Measurements from ENCODE around the gene FBXO48.

The FBXO48 gene

GRCh38 chr2:68418855-68419254 is 48.2 kb downstream of the FBXO48 start:
- TF ChIP-seq CTCF (IDR thresholded peaks at IDR 0.05), result no peak

- TF ChIP-seq CTCF (IDR thresholded peaks at IDR 0.05), result no peak
Measured at GRCh38 chr2:68418419-68418818, 48.7 kb downstream of the FBXO48 start.

GRCh38 chr2:68417926-68418325 is 49.2 kb downstream of the FBXO48 start:
- TF ChIP-seq CTCF (IDR thresholded peaks at IDR 0.05), result no peak

GRCh38 chr2:68416081-68416675 is 50.9 kb downstream of the FBXO48 start:
- TF ChIP-seq CTCF (IDR thresholded peaks at IDR 0.05), result no peak

GRCh38 chr2:68415521-68415920 is 51.6 kb downstream of the FBXO48 start:
- no peak for TF ChIP-seq CTCF (IDR thresholded peaks at IDR 0.05)

GRCh38 chr2:68414876-68415275 is 52.2 kb downstream of the FBXO48 start:
- no peak for TF ChIP-seq CTCF (IDR thresholded peaks at IDR 0.05)

- TF ChIP-seq CTCF (IDR thresholded peaks at IDR 0.05), result no peak
Measured at GRCh38 chr2:68414452-68414851, 52.6 kb downstream of the FBXO48 start.

GRCh38 chr2:68413466-68413865 is 53.6 kb downstream of the FBXO48 start:
- no peak for TF ChIP-seq CTCF (IDR thresholded peaks at IDR 0.05)
